ENCODE measurements around the gene OSBPL8.
A peak's percentile ranks its signal among the peaks of the same experiment; 100 is the strongest.

Gene OSBPL8

DNA sequence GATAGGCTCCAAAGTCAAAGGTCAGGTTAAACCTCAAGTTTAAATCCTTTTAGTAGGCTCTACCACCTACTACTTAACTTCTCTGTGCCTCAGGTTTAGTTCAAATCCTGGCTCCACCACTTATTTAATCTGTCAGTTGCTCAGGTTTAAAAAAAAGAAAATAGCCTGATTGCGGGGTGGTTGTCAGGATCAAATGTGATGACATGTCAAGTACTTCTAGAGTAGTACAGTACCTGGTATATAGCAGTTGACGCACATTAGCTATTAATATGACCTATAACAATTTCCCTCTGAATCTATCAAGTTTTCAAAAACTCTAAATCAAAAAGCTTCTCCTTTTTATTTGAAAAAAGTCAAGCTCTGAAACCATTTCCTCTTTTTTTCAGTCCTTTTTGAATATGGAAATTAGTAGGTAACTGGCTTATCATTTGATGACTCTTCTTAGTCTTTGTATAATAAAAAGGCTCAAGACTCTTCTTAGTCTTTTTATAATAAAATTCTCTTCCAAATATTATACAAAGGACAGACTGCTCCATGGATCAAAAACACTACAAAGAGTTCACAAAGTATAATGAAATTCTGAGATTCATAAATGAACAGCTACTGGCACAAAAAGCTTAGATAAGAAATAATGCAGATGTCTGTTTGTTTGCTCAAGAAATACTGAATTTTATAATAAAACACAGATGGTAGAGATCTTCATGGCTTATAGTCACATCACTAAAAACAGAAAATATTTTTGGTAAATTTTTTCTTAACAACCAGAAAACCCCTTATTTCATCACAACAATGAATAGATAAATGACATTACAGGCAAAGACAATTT lies 5.0 kb downstream of the OSBPL8 start:
- Mint-ChIP-seq H3K4me1 (peaks cover 18% of the 10 kb centered on the region), H3K4me3 (peak overlapping the region in 1 of 3 experiments; percentile 15), H3K27me3 (ENCODE audit: low read depth) (no peaks in the 10 kb centered on the region), H3K9me3 (no peaks in the 10 kb centered on the region), H3K27ac (no peak overlapping the region), H3K36me3 (ENCODE audit: low read depth) (peaks cover 3% of the 10 kb centered on the region)
- TF ChIP-seq, protein P1, sequence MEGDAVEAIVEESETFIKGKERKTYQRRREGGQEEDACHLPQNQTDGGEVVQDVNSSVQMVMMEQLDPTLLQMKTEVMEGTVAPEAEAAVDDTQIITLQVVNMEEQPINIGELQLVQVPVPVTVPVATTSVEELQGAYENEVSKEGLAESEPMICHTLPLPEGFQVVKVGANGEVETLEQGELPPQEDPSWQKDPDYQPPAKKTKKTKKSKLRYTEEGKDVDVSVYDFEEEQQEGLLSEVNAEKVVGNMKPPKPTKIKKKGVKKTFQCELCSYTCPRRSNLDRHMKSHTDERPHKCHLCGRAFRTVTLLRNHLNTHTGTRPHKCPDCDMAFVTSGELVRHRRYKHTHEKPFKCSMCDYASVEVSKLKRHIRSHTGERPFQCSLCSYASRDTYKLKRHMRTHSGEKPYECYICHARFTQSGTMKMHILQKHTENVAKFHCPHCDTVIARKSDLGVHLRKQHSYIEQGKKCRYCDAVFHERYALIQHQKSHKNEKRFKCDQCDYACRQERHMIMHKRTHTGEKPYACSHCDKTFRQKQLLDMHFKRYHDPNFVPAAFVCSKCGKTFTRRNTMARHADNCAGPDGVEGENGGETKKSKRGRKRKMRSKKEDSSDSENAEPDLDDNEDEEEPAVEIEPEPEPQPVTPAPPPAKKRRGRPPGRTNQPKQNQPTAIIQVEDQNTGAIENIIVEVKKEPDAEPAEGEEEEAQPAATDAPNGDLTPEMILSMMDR (IDR thresholded peaks at IDR 0.05; ENCODE audit: unreplicated experiment in 3 of 3) = no peak

DNA sequence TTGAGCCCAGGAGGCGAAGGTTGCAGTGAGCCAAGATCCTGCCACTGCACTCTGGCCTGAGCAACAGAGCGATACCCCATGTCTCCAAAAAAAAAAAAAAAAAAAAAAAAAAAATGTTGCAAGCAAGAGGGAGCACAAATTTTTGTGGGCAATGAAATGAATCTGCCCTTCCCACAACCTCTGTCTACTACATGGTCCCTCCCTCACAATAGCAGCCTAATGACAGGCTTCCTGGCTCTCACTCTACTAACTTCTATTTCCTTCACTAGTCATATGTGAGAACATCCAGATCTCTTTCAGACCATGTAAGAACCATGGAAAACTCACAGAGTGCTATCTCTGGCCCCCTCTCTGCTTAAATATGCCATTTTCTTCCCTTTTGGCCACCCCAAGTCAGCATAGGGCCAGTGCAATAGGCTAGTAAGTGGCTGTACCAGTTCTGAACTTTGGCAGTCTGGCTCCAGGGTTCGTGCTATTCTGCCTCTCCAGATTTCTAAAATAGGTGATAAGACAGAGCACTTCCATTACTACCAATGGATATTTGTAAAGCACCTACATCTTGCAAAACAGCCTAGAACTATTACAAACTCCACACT lies 7.1 kb downstream of the OSBPL8 start:
- no peak overlapping the region for H3K27ac Mint-ChIP-seq
- H3K4me3 Mint-ChIP-seq = no peak overlapping the region
- H3K4me1 Mint-ChIP-seq = peaks cover 34% of the 10 kb centered on the region
- TF ChIP-seq, protein P1 (IDR thresholded peaks at IDR 0.05; ENCODE audit: unreplicated experiment in 3 of 3) = no peak
- no peaks in the 10 kb centered on the region for H3K9me3 Mint-ChIP-seq
- no peaks in the 10 kb centered on the region for H3K27me3 Mint-ChIP-seq (ENCODE audit: low read depth)
- peaks cover 3% of the 10 kb centered on the region for H3K36me3 Mint-ChIP-seq (ENCODE audit: low read depth)

DNA sequence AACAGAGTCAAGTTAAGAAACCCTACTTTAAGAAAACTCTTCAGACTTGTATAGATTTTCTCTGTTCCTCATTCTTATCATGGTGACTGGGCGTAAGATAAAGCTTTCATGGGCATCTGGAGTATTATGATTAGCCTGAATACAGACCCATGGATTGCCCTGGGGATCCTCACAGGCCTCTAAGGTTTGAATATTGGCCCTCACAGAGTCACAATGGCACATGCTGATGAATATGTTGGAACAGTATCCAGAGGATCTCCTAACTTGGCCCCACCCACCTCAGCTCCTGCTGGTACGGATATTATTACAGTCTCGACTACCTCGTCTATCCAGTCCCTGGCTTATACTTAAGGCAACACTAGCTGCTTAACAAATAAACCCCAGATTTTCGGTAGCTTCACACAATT lies 8.1 kb downstream of the OSBPL8 start:
- Mint-ChIP-seq H3K27ac (no peak overlapping the region), H3K9me3 (no peaks in the 10 kb centered on the region), H3K4me3 (no peak overlapping the region), H3K4me1 (peaks cover 42% of the 10 kb centered on the region), H3K27me3 (ENCODE audit: low read depth) (no peaks in the 10 kb centered on the region), H3K36me3 (ENCODE audit: low read depth) (peaks cover 3% of the 10 kb centered on the region)
- TF ChIP-seq, protein P1 (IDR thresholded peaks at IDR 0.05; ENCODE audit: unreplicated experiment in 3 of 3) = no peak

DNA sequence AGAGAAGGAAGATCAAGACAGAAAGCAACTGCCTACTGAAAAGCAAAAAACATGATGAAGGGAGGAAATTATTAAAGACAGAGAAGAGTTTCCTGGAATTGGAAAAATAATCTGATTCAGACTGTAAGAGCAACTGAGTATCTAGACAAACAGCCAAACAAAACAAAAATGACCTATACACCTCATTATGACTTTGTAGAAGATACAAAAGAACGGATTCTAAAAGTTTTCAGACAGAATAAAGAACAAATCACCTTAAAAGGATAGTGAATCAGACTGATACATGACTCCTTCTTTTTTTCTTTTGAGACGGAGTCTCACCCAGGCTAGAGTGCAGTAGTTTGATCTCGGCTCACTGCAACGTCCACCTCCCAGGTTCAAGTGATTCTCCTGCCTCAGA lies 10.4 kb downstream of the OSBPL8 start:
- Mint-ChIP-seq H3K4me1 (peaks cover 24% of the 10 kb centered on the region), H3K27me3 (ENCODE audit: low read depth) (no peaks in the 10 kb centered on the region), H3K36me3 (ENCODE audit: low read depth) (no peaks in the 10 kb centered on the region), H3K4me3 (no peak overlapping the region), H3K27ac (peak overlapping the region; percentile 16 to 76 (median 23)), H3K9me3 (no peaks in the 10 kb centered on the region)
- TF ChIP-seq, protein P1 (IDR thresholded peaks at IDR 0.05; ENCODE audit: unreplicated experiment in 3 of 3) = no peak

DNA sequence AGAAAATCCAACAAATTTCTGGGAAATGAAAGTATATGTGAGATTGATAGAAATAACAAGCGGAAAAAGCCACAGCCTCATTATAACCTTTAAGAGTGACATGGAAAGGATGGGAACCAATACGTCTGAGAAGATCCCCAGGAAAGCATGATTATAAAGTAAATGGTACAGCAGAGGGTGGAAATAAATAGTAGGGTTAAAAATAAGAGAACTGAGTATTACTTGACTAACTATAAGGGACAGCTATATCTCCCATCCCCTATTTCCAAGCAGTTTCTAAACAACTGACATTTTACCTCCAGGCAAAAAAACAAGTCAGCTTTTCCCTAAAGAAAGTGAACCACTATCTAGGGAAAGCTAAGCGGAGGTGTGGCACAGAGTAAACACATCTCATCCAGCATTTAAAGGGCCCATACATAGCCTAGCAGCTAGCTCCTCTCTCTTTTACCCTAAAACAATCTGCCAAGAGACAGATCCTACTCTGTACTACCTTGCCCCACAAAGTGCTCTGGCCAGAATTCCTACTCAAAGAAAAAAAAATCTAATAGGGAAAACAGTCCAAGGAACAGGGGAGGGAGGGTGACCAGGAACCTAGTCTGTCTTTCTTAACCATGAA lies 11.2 kb downstream of the OSBPL8 start:
- Mint-ChIP-seq H3K9me3 (no peaks in the 10 kb centered on the region), H3K27me3 (ENCODE audit: low read depth) (no peaks in the 10 kb centered on the region)

More for the DNA sequence above, 11.2 kb downstream of the OSBPL8 start:
- Mint-ChIP-seq H3K4me1 (peaks cover 24% of the 10 kb centered on the region), H3K27ac (peak overlapping the region; percentile 16 to 76 (median 23)), H3K4me3 (no peak overlapping the region), H3K36me3 (ENCODE audit: low read depth) (no peaks in the 10 kb centered on the region)
- TF ChIP-seq, protein P1 (IDR thresholded peaks at IDR 0.05; ENCODE audit: unreplicated experiment in 3 of 3) = no peak
